ENCODE measurements around the gene MYRFL. TPM values are rescaled to one million over a fixed set of nuclear protein-coding genes. Genes with fewer than 3 reads are reported as not detected.

Gene MYRFL
- total RNA-seq, 1 donor from 2014 or later, result not detected

- no peak for DNase-seq
- H3K9me3 Mint-ChIP-seq (ENCODE audit: unreplicated experiment), result no peaks in the 10 kb centered on the region
- TF ChIP-seq, protein P1, sequence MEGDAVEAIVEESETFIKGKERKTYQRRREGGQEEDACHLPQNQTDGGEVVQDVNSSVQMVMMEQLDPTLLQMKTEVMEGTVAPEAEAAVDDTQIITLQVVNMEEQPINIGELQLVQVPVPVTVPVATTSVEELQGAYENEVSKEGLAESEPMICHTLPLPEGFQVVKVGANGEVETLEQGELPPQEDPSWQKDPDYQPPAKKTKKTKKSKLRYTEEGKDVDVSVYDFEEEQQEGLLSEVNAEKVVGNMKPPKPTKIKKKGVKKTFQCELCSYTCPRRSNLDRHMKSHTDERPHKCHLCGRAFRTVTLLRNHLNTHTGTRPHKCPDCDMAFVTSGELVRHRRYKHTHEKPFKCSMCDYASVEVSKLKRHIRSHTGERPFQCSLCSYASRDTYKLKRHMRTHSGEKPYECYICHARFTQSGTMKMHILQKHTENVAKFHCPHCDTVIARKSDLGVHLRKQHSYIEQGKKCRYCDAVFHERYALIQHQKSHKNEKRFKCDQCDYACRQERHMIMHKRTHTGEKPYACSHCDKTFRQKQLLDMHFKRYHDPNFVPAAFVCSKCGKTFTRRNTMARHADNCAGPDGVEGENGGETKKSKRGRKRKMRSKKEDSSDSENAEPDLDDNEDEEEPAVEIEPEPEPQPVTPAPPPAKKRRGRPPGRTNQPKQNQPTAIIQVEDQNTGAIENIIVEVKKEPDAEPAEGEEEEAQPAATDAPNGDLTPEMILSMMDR (IDR thresholded peaks at IDR 0.05; ENCODE audit: partially characterized antibody, unreplicated experiment), result no peak
- H3K36me3 Mint-ChIP-seq (ENCODE audit: unreplicated experiment), result no peaks in the 10 kb centered on the region
- H3K27ac Mint-ChIP-seq (ENCODE audit: unreplicated experiment), result no peak overlapping the region
- H3K4me3 Mint-ChIP-seq (ENCODE audit: unreplicated experiment), result no peak overlapping the region
- H3K4me1 Mint-ChIP-seq (ENCODE audit: low read depth, unreplicated experiment), result no peaks in the 10 kb centered on the region
- H3K27me3 Mint-ChIP-seq (ENCODE audit: unreplicated experiment), result no peaks in the 10 kb centered on the region
These were observed 174.5 kb downstream of the MYRFL start for GRCh38 chr12:69999561-69999960.

DNA sequence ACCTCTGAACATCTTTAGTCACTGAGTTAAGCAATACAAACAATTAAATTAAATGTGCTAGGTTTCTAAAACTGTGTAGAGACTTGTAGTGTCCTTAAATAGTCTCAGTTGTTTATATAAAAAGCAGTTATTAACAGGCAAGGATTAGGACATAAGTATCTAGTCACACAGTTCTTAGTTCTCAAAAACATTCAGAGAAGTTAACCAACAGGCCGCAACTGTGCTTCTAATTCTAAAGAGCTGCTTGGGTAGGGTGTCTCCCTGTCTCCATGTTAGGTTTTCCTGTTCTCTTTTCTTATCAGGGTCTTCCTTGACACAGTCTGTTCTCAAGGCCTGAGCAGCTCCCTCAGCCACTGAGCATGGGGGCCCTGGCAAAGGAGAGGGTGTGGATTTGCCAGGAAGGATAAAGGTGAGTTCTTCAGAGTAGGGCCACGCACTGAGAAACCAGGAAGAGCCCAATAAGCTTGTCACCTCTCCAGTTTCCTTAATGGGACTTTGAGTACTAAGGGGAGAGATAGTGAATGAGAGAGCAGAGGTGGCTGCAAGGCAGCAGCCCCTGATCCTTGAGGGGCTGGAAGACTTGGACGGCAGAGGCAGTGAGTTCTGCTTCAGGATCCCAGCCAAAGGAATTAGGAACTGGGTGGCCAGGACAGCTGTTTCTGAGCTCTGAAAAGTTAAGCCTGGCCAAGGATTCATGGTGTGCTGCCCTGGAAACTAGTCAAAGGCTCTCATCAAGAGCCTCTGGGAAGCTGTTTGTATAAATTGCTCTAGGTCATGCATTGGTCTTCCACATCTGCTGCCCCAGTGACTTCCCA lies 177.3 kb downstream of the MYRFL start:
- H3K27ac Mint-ChIP-seq (ENCODE audit: unreplicated experiment), result no peak overlapping the region

GRCh38 chr12:70002912-70003255 lies 177.9 kb downstream of the MYRFL start:
- TF ChIP-seq, protein P1 (IDR thresholded peaks at IDR 0.05; ENCODE audit: partially characterized antibody, unreplicated experiment), result no peak
- Mint-ChIP-seq H3K27ac (ENCODE audit: unreplicated experiment) (no peak overlapping the region), H3K4me1 (ENCODE audit: low read depth, unreplicated experiment) (no peaks in the 10 kb centered on the region), H3K36me3 (ENCODE audit: unreplicated experiment) (no peaks in the 10 kb centered on the region), H3K9me3 (ENCODE audit: unreplicated experiment) (peaks cover 4% of the 10 kb centered on the region), H3K4me3 (ENCODE audit: unreplicated experiment) (no peak overlapping the region), H3K27me3 (ENCODE audit: unreplicated experiment) (peaks cover 3% of the 10 kb centered on the region)
- no peak for DNase-seq

More for the DNA sequence above, 177.3 kb downstream of the MYRFL start:
- Mint-ChIP-seq H3K27me3 (ENCODE audit: unreplicated experiment) (peaks cover 3% of the 10 kb centered on the region), H3K4me3 (ENCODE audit: unreplicated experiment) (no peak overlapping the region), H3K4me1 (ENCODE audit: low read depth, unreplicated experiment) (no peaks in the 10 kb centered on the region), H3K36me3 (ENCODE audit: unreplicated experiment) (no peaks in the 10 kb centered on the region), H3K9me3 (ENCODE audit: unreplicated experiment) (peaks cover 4% of the 10 kb centered on the region)
- no peak for DNase-seq
- TF ChIP-seq, protein P1 (IDR thresholded peaks at IDR 0.05; ENCODE audit: partially characterized antibody, unreplicated experiment), result no peak

DNA sequence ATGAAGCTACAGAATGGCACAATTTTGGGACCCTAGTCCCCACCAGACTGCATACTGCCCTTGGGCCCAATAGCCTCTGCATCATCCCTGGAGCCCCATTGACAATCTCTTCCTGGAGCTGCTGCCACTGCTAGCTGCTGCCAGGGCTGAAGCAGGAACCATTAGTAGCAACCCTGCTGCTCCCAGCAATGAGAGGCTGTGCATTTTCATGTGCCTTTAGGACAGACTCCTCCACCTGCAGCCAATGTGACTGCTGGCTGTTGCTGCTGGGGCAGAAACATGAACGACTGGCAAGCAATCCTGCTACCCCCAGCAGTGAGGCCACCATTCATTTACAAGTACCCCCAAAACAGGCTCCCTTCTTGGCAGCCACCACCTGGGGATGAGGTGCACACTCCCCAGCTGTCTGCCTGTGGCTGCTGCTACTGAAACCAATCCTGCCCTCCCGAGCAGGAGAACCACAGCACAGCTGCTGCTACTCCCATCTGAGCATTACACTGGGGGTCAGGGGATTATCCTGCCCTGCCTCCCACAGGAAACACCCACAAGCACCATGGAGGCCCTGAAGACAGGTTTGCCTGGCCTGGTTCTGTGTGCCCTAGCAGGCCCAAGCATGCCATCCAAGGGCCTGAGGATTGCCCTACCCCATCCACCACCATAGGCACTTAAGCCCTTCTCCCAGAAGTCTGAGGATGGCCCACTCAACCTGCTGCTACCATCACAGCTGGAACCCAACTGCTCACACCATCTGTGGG lies 181.0 kb downstream of the MYRFL start:
- H3K27me3 Mint-ChIP-seq (ENCODE audit: unreplicated experiment), result peaks cover 3% of the 10 kb centered on the region
- no peak for DNase-seq
- no peaks in the 10 kb centered on the region for H3K4me1 Mint-ChIP-seq (ENCODE audit: low read depth, unreplicated experiment)
- no peak overlapping the region for H3K27ac Mint-ChIP-seq (ENCODE audit: unreplicated experiment)
- TF ChIP-seq, protein P1 (IDR thresholded peaks at IDR 0.05; ENCODE audit: partially characterized antibody, unreplicated experiment), result no peak
- peaks cover 15% of the 10 kb centered on the region for H3K36me3 Mint-ChIP-seq (ENCODE audit: unreplicated experiment)
- H3K9me3 Mint-ChIP-seq (ENCODE audit: unreplicated experiment), result peaks cover 10% of the 10 kb centered on the region
- no peak overlapping the region for H3K4me3 Mint-ChIP-seq (ENCODE audit: unreplicated experiment)

DNA sequence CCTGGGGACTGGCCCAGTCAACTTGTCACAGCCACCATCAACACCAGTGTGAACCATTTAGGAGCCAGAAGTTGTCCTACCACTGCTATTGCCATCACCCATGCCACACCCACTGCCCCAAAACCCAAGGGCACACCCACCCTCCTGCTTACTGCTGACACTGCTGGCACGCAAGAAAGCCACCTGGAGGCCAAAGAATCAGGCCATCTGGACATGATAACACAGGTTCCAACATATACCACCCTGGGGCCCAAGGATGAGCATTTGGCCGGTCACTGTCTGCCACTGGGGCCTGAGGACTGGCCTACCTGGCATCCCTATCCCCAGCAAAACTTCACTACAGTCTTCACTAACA lies 181.6 kb downstream of the MYRFL start:
- H3K27me3 Mint-ChIP-seq (ENCODE audit: unreplicated experiment), result peaks cover 3% of the 10 kb centered on the region
- peaks cover 10% of the 10 kb centered on the region for H3K9me3 Mint-ChIP-seq (ENCODE audit: unreplicated experiment)
- peaks cover 15% of the 10 kb centered on the region for H3K36me3 Mint-ChIP-seq (ENCODE audit: unreplicated experiment)
- no peak overlapping the region for H3K4me3 Mint-ChIP-seq (ENCODE audit: unreplicated experiment)
- no peaks in the 10 kb centered on the region for H3K4me1 Mint-ChIP-seq (ENCODE audit: low read depth, unreplicated experiment)
- H3K27ac Mint-ChIP-seq (ENCODE audit: unreplicated experiment), result no peak overlapping the region
- no peak for DNase-seq
- TF ChIP-seq, protein P1 (IDR thresholded peaks at IDR 0.05; ENCODE audit: partially characterized antibody, unreplicated experiment), result no peak
